GM21825 (cell line): ENCODE measurements around the gene TTC28.

Experiments
- ATAC-seq: cut with Tn5 transposase; IDR thresholded peaks from one replicate; pipeline ENCODE4 v1.9.1; 2021; ENCODE audit warnings: mild to moderate bottlenecking, moderate library complexity; ENCODE audit not compliant: unreplicated experiment

The TTC28 gene

DNA sequence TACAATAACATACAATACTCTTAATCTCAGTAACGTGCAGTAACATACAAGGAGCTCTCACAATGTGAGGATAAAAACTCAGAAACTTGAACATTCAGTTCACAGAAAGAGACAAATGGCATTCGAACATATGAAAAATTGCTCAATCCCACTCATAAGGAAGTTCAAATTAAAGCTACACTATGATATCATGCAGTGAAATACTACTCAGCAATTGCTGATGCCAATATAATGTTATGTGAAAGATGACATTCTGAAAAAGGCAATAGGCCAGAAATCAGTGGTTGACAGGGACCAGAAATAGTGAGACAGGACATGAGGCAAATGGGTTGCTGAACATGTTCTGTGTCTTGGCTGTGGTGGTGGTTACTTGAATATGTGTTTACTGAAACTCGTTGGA, 726.9 kb downstream of the TTC28 start:
- ATAC-seq = no peak

GRCh38 chr22:27952091-27952490, 727.5 kb downstream of the TTC28 start:
- ATAC-seq = no peak

- no peak for ATAC-seq
Observed at GRCh38 chr22:27949421-27949820, 730.2 kb downstream of the TTC28 start.

DNA sequence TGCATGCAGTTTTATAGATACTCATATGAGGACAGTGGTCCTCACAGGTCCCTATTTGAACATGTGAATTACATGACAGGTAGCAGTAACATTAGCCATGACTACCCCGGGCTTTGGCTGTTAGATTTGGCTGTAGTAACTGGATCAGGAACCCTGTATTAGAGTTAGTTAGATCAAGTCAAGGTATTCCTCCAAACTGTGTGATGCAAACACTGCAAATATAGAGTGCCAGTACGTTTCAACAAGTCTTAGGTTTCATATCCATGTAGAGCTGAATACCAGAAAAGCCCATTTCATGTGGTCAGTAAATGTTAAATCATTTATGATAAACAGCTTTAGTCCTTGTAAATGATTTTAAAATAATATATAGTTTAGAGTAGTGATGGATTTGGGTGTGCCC, 731.1 kb downstream of the TTC28 start:
- no peak for ATAC-seq

DNA sequence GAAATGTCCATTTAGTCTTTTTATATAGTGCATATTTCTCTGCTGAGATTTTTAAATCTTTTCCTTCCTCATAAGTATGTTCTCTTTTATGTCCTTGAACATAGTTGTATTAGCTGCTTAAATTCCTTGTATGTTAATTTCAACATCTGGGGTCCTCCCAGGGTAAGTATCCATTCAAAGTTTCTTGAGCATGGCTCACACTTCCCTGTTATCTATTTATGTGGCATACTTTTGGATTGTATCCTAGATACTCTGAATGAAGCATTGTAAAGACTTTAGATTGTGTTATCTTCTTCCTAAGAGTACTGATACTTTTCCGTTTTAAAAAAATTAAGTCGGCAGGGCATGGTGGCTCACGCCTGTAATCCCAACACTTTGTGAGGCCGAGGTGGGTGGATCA, 732.2 kb downstream of the TTC28 start:
- ATAC-seq = no peak

DNA sequence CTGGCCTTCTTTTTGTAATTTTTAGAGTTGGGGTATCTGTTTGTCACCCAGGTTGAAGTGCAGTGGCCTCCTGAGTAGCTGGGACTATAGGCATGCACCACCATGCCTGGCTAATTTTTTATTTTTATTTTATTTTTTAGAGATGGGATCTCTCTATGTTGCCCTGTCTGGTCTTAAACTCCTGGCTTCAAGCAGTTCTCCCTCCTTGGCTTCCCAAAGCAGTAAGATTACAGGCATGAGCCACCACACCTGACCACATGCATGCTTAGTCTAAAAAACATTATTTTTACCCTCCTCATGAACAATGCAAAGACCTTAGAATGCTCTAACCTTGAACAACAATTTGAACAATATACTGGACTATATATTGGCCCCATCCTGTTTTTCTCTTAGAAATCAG, 738.5 kb downstream of the TTC28 start:
- no peak for ATAC-seq

GRCh38 chr22:27937453-27937852, 742.2 kb downstream of the TTC28 start:
- no peak for ATAC-seq

- no peak for ATAC-seq
Observed at GRCh38 chr22:27935897-27936296, 743.7 kb downstream of the TTC28 start.

GRCh38 chr22:27934069-27934468, 745.6 kb downstream of the TTC28 start:
- no peak for ATAC-seq

- no peak for ATAC-seq
Observed at GRCh38 chr22:27933186-27933983, 746.3 kb downstream of the TTC28 start.

- ATAC-seq = no peak
Observed at GRCh38 chr22:27930331-27931060, 749.1 kb downstream of the TTC28 start.
